HEK293T (cell line): ENCODE measurements around the gene IFNLR1.

Source experiments
- CTCF ChIA-PET: fragments of 350-600 bp; formaldehyde crosslinking; extraction: SDS; loops from one replicate; lab custom pipeline; 2021; ENCODE audit warnings: antibody characterized with exemption, inconsistent platforms; lab: Yijun Ruan, JAX
- POLR2A ChIA-PET: fragments of 350-600 bp; formaldehyde crosslinking; extraction: SDS; loops from one replicate; lab custom pipeline; 2020; ENCODE audit warnings: antibody characterized with exemption, inconsistent platforms; lab: Yijun Ruan, JAX
- DNase-seq: peaks from one replicate; pipeline ENCODE4 v3.0.0; 2012; ENCODE audit warnings: mixed read lengths; ENCODE audit errors: extremely low spot score
- ARNT ChIP-seq: fragments of 450-650 bp; IDR thresholded peaks from 2 replicates; pipeline ENCODE4 v1.6.1; 2017; ENCODE audit warnings: mild to moderate bottlenecking
- BHLHE40 ChIP-seq: fragments of 450-650 bp; IDR thresholded peaks from 2 replicates; pipeline ENCODE4 v1.6.1; 2016; ENCODE audit warnings: mild to moderate bottlenecking, moderate library complexity, borderline replicate concordance
- CTBP1 ChIP-seq: fragments of 450-650 bp; IDR thresholded peaks from 2 replicates; pipeline ENCODE4 v1.6.1; 2016; ENCODE audit warnings: borderline replicate concordance
- ELF4 ChIP-seq: fragments of 450-650 bp; IDR thresholded peaks from 2 replicates; pipeline ENCODE4 v1.6.1; 2017; ENCODE audit warnings: antibody characterized with exemption
- FOXA1 ChIP-seq: fragments of 450-650 bp; IDR thresholded peaks from 2 replicates; pipeline ENCODE4 v1.6.1; 2016; ENCODE audit warnings: mild to moderate bottlenecking
- FOXK2 ChIP-seq: fragments of 450-650 bp; IDR thresholded peaks from 2 replicates; pipeline ENCODE4 v1.6.1; 2016; ENCODE audit warnings: mild to moderate bottlenecking
- FOXM1 ChIP-seq: fragments of 450-650 bp; IDR thresholded peaks from 2 replicates; pipeline ENCODE4 v1.6.1; 2017; ENCODE audit warnings: mild to moderate bottlenecking, borderline replicate concordance
- HDGF ChIP-seq: fragments of 450-650 bp; IDR thresholded peaks from 2 replicates; pipeline ENCODE4 v1.6.1; 2017; ENCODE audit warnings: antibody characterized with exemption, borderline replicate concordance
- L3MBTL2 ChIP-seq: fragments of 450-650 bp; conservative IDR thresholded peaks from 2 replicates; pipeline ENCODE4 v1.6.1; 2016; ENCODE audit warnings: mild to moderate bottlenecking
- LEF1 ChIP-seq: fragments of 450-650 bp; IDR thresholded peaks from 2 replicates; pipeline ENCODE4 v1.6.1; 2017; ENCODE audit warnings: mild to moderate bottlenecking, borderline replicate concordance
- NFRKB ChIP-seq: fragments of 450-650 bp; IDR thresholded peaks from 2 replicates; pipeline ENCODE4 v1.6.1; 2016; ENCODE audit warnings: mild to moderate bottlenecking, moderate library complexity
- PKNOX1 ChIP-seq: fragments of 450-650 bp; IDR thresholded peaks from 2 replicates; pipeline ENCODE4 v1.6.1; 2016
- SP1 ChIP-seq: fragments of 450-650 bp; IDR thresholded peaks from 2 replicates; pipeline ENCODE4 v1.6.1; 2017
- SUZ12 ChIP-seq: fragments of 450-650 bp; IDR thresholded peaks from 2 replicates; pipeline ENCODE4 v1.6.1; 2016; ENCODE audit warnings: mild to moderate bottlenecking
- TARDBP ChIP-seq: fragments of 450-650 bp; IDR thresholded peaks from 2 replicates; pipeline ENCODE4 v1.6.1; 2016
- ZNF384 ChIP-seq: fragments of 450-650 bp; IDR thresholded peaks from 2 replicates; pipeline ENCODE4 v1.6.1; 2016

The IFNLR1 gene

GRCh38 chr1:24173638-24174575, 13.2 kb downstream of the IFNLR1 start:
- no peak for TF ChIP-seq TARDBP
- POLR2A ChIA-PET, result no interaction called here
- CTCF ChIA-PET, result no interaction called here
- no peak for DNase-seq

DNA sequence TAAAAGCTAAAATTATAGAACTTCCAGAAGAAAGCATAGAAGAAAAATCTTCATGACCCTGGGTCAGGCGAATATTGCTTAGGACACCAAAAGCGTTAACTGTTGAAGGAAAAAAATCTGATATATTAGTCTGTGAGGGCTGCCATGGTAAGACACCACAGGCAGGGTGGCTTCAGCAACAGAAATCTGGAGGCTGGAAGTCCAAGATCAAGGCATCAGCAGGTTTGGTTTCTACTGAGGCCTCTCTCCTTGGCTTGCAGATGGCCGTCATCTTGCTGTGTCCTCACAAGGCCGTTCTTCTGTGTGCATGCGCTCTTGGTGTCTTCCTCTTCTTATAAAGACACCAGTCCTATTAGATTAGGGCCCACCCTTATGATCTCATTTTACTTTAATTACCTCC, 14.5 kb downstream of the IFNLR1 start:
- no peak for DNase-seq
- TF ChIP-seq LEF1, result no peak
- no peak for TF ChIP-seq FOXM1
- no peak for TF ChIP-seq ELF4
- TF ChIP-seq L3MBTL2, result no peak
- TF ChIP-seq HDGF, result no peak
- no peak for TF ChIP-seq NFRKB
- TF ChIP-seq FOXK2, result no peak
- TF ChIP-seq BHLHE40, result no peak
- TF ChIP-seq PKNOX1, result no peak
- TF ChIP-seq FOXA1, result no peak
- TF ChIP-seq SUZ12, result no peak
- TF ChIP-seq SP1, result no peak
- TF ChIP-seq CTBP1, result no peak
- no peak for TF ChIP-seq TARDBP
- ChIA-PET CTCF (interaction anchor here (1.1 kb wide), 1 partner anchor 23 kb away, joined by 6 read pairs; no protein-coding TSS in a partner anchor), POLR2A (no interaction called here)

DNA sequence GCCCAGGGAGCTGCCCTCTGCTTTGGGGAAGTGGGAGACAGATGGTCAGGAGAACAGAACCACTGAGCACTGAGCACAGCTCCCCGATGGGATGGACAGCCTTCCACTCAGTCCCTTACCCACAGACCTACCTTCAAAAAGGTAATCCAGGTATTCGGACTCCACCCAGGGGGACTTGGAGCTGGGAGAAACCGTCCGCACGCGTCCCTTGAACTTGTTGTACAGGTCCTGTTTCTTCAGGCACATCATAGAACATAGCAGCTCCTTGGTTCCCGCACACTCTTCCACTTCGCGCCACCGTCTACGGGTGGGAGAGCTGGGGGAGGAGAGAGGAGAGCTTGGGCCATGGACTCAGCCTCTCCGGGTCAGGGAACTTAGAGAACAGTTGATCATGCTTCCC, 17.8 kb downstream of the IFNLR1 start:
- CTCF ChIA-PET, result no interaction called here
- POLR2A ChIA-PET, result no interaction called here
- no peak for DNase-seq
- TF ChIP-seq CTBP1, result no peak
- no peak for TF ChIP-seq BHLHE40
- no peak for TF ChIP-seq FOXK2
- no peak for TF ChIP-seq NFRKB
- TF ChIP-seq FOXA1, result no peak
- TF ChIP-seq TARDBP, result no peak
- TF ChIP-seq L3MBTL2, result no peak

- TF ChIP-seq FOXK2 (no peak), CTBP1 (no peak), FOXA1 (no peak), LEF1 (no peak), ELF4 (no peak)
- DNase-seq, result no peak
- ChIA-PET POLR2A (no interaction called here), CTCF (interaction anchor here (0.6 kb wide), 1 partner anchor 11 kb away, joined by 4 read pairs; no protein-coding TSS in a partner anchor)
Observed at GRCh38 chr1:24168245-24168644, 18.8 kb downstream of the IFNLR1 start.

- DNase-seq, result no peak
- CTCF ChIA-PET, result interaction anchor here (1.1 kb wide), 1 partner anchor 17 kb away, joined by 3 read pairs; no protein-coding TSS in a partner anchor
- POLR2A ChIA-PET, result no interaction called here
- TF ChIP-seq ZNF384, result no peak
- no peak for TF ChIP-seq PKNOX1
- no peak for TF ChIP-seq SP1
- TF ChIP-seq TARDBP, result no peak
- no peak for TF ChIP-seq SUZ12
- no peak for TF ChIP-seq FOXK2
- TF ChIP-seq LEF1, result no peak
- no peak for TF ChIP-seq HDGF
- TF ChIP-seq NFRKB, result no peak
- TF ChIP-seq FOXM1, result no peak
- TF ChIP-seq ARNT, result no peak
- no peak for TF ChIP-seq CTBP1
- no peak for TF ChIP-seq BHLHE40
- no peak for TF ChIP-seq ELF4
- TF ChIP-seq L3MBTL2, result no peak
- TF ChIP-seq FOXA1, result no peak
Observed at GRCh38 chr1:24167008-24167407, 20.1 kb downstream of the IFNLR1 start.

GRCh38 chr1:24165500-24165899, 21.6 kb downstream of the IFNLR1 start:
- CTCF ChIA-PET, result interaction anchor here (1.4 kb wide), 1 partner anchor 15 kb away, joined by 4 read pairs; no protein-coding TSS in a partner anchor
- TF ChIP-seq LEF1 (no peak), ARNT (no peak), CTBP1 (no peak), ELF4 (no peak), FOXM1 (no peak), L3MBTL2 (no peak), ZNF384 (no peak), SP1 (no peak), FOXK2 (no peak)
- POLR2A ChIA-PET, result no interaction called here
- DNase-seq, result no peak

DNA sequence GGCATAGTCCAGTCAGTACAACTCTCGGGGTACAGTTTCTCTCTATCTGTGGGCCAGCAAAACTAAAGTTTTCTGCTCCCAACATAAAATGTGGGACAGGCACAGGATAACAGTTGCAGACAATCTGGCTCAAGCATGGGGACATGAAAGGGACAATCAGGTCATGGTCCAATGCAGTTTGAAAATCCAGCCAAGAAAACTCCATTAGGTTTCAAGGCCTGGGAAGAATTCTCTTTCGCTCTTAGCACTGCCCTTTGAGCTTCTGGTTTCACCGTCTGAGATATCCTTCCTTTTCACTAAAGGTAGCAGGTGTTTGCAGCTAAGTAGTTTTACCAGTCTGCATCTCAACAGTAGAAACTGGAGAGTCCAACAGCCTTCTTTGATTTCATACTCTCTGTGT, 23.1 kb downstream of the IFNLR1 start:
- no peak for DNase-seq
- ChIA-PET CTCF (interaction anchor here (1.4 kb wide), 1 partner anchor 14 kb away, joined by 4 read pairs; no protein-coding TSS in a partner anchor), POLR2A (no interaction called here)
- no peak for TF ChIP-seq TARDBP
- TF ChIP-seq NFRKB, result no peak
- TF ChIP-seq CTBP1, result no peak
- no peak for TF ChIP-seq FOXA1
